Keratinocyte (primary cell): Measurements from ENCODE around the gene KDM5B.

Experiments used
- CTCF ChIP-seq, 3 experiments: IDR thresholded peaks in 1 of 3; conservative IDR thresholded peaks in 1 of 3; optimal IDR thresholded peaks in 1 of 3; 2 replicates in 2 of 3; 3 replicates in 1 of 3; pipeline versions ENCODE3 to v1.5.1; 2011; ENCODE audit warnings: low read length in 3 of 3, mild to moderate bottlenecking in 3 of 3, moderate library complexity in 2 of 3, control low read depth in 1 of 3, inconsistent platforms in 1 of 3; ENCODE audit not compliant: insufficient read depth in 2 of 3; ENCODE audit errors: extremely low read depth in 1 of 3
- EZH2 ChIP-seq: IDR thresholded peaks from one replicate; pipeline ENCODE4 v1.6.1; 2012; ENCODE audit warnings: inconsistent platforms, mild to moderate bottlenecking, low read length, moderate library complexity

GRCh38 chr1:202694314-202694713 lies 113.9 kb downstream of the KDM5B start:
- TF ChIP-seq CTCF (optimal IDR thresholded peaks at IDR 0.05 in 1 of 3, IDR thresholded peaks at IDR 0.05 in 1 of 3, conservative IDR thresholded peaks at IDR 0.05 in 1 of 3; ENCODE audit: extremely low read depth in 1 of 3, insufficient read depth in 2 of 3, low read length in 3 of 3) (no peak), EZH2 (no peak)
